Ectodermal cell (in vitro differentiated cells): Measurements from ENCODE around the gene SLC2A14.
"Not testable (repeated sequence)": the region's sequence is repeated elsewhere in the genome, so short reads cannot be mapped to it uniquely, and the experiment has no call there.

ENCODE experiments used
- H3K27ac ChIP-seq: 2 replicates; pipeline ENCODE4 v1.7.0; 2013; ENCODE audit warnings: mild to moderate bottlenecking, low read depth, low read length; ENCODE audit not compliant: insufficient read depth, poor library complexity, severe bottlenecking
- H3K27me3 ChIP-seq: 2 replicates; pipeline ENCODE4 v1.7.0; 2013; ENCODE audit warnings: mild to moderate bottlenecking, low read length; ENCODE audit not compliant: insufficient read depth, control insufficient read depth, poor library complexity, severe bottlenecking
- H3K36me3 ChIP-seq: one replicate; pipeline ENCODE4 v1.7.0; 2013; ENCODE audit warnings: low read length; ENCODE audit not compliant: control insufficient read depth, insufficient read depth
- H3K4me1 ChIP-seq: one replicate; pipeline ENCODE4 v1.7.0; 2013; ENCODE audit warnings: low read length; ENCODE audit not compliant: control insufficient read depth, insufficient read depth
- H3K4me3 ChIP-seq: 2 replicates; pipeline ENCODE4 v1.7.0; 2013; ENCODE audit warnings: low read depth, low read length, control low read depth; ENCODE audit not compliant: insufficient read depth
- H3K9me3 ChIP-seq: 2 replicates; pipeline ENCODE4 v1.7.0; 2013; ENCODE audit warnings: mild to moderate bottlenecking, low read length, moderate library complexity; ENCODE audit not compliant: control insufficient read depth
- WGBS, 2 experiments: methylation state at CpG; one replicate each; pipeline ENCODE4 v1.1.7; 2013; ENCODE audit warnings: missing lambda C conversion rate in 2 of 2; 5-methylcytosine and 5-hydroxymethylcytosine counted together

SLC2A14 gene

DNA sequence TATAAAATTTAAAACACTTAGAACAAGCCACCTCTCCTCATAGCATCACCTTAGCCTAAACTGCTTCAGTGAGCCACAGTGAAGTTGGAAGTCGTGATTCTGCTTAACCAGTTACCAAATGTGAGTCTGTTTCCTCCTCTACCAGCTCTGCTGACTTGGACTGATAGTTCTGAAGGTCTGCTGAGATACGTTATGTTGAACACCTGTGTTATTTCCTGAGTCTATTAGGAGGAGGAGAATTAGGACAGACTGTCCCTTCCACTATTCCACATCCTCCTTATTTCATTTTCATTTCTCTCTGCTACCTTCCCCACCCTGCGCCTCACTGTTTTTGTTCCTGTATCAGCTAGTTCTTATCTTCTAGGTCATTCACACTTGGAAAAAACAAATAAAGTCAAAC is 2.4 kb downstream of the SLC2A14 start:
- no peaks in the 10 kb centered on the region for H3K9me3 ChIP-seq
- WGBS, 2 experiments = 85 to 93% methylated on average over 2 to 3 of the region's 3 CpGs
- H3K27me3 ChIP-seq = no peaks in the 10 kb centered on the region
- no peak overlapping the region for H3K27ac ChIP-seq
- H3K36me3 ChIP-seq = no peaks in the 10 kb centered on the region
- H3K4me1 ChIP-seq = no peaks in the 10 kb centered on the region
- H3K4me3 ChIP-seq = no peak overlapping the region

GRCh38 chr12:7869137-7869536 is 3.6 kb downstream of the SLC2A14 start:
- Histone ChIP-seq H3K27me3 (no peaks in the 10 kb centered on the region), H3K4me3 (no peak overlapping the region), H3K4me1 (no peaks in the 10 kb centered on the region), H3K9me3 (no peaks in the 10 kb centered on the region), H3K36me3 (no peaks in the 10 kb centered on the region), H3K27ac (no peak overlapping the region)
- 96% methylated on average over 4 of the region's 4 CpGs for WGBS, 2 experiments

GRCh38 chr12:7868391-7868790 is 4.3 kb downstream of the SLC2A14 start:
- Histone ChIP-seq H3K4me1 (no peaks in the 10 kb centered on the region), H3K36me3 (no peaks in the 10 kb centered on the region), H3K9me3 (no peaks in the 10 kb centered on the region), H3K27me3 (no peaks in the 10 kb centered on the region), H3K4me3 (no peak overlapping the region), H3K27ac (no peak overlapping the region)
- 86 to 89% methylated on average over 3 of the region's 4 CpGs for WGBS, 2 experiments

- Histone ChIP-seq H3K4me1 (peaks cover 2% of the 10 kb centered on the region), H3K27ac (no peak overlapping the region), H3K4me3 (no peak overlapping the region), H3K9me3 (no peaks in the 10 kb centered on the region), H3K36me3 (no peaks in the 10 kb centered on the region), H3K27me3 (no peaks in the 10 kb centered on the region)
- WGBS, 2 experiments = 91% methylated on average over 11 to 12 of the region's 12 CpGs
These were observed 8.0 kb downstream of the SLC2A14 start for GRCh38 chr12:7864601-7865150.

DNA sequence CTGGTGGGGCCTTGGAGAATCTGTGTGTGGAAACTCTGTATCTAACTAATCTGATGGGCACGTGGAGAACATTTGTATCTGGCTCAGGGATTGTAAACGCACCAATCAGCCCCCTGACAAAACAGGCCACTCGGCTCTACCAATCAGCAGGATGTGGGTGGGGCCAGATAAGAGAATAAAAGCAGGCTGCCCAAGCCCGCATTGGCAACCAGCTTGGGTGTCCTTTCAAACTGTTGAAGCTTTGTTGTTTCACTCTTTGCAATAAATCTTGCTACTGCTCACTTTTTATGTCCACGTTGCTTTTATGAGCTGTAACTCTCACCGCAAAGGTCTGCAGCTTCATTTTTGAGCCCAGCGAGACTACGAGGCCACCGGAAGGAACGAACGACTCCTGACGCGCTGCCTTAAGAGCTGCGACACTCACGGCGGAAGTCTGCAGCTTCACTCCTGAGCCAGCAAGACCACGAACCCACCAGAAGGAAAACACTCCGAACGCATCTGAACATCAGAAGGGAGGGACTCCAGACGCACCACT is 9.8 kb downstream of the SLC2A14 start:
- 90 to 91% methylated on average over 20 of the region's 20 CpGs for WGBS, 2 experiments
- H3K9me3 ChIP-seq, H3K27me3 ChIP-seq, H3K4me1 ChIP-seq, H3K36me3 ChIP-seq, H3K27ac ChIP-seq, H3K4me3 ChIP-seq: not testable (repeated sequence)

DNA sequence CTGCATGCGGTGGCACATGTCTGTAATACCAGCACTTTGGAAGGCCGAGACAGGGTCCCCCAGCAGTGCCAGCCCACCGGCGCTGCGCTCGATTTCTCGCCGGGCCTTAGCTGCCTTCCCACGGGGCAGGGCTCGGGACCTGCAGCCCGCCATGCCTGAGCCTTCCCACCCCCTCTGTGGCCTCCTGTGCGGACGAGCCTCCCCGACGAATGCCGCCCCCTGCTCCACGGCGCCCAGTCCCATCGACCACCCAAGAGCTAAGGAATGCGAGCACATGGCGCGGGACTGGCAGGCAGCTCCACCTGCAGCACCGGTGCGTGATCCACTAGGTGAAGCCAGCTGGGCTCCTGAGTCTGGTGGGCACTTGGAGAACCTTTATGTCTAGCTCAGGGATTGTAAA is 10.4 kb downstream of the SLC2A14 start:
- not testable (repeated sequence) for H3K4me3 ChIP-seq, H3K4me1 ChIP-seq, H3K36me3 ChIP-seq, H3K27me3 ChIP-seq, H3K27ac ChIP-seq, H3K9me3 ChIP-seq
- WGBS, 2 experiments = 93 to 95% methylated on average over 24 of the region's 24 CpGs

DNA sequence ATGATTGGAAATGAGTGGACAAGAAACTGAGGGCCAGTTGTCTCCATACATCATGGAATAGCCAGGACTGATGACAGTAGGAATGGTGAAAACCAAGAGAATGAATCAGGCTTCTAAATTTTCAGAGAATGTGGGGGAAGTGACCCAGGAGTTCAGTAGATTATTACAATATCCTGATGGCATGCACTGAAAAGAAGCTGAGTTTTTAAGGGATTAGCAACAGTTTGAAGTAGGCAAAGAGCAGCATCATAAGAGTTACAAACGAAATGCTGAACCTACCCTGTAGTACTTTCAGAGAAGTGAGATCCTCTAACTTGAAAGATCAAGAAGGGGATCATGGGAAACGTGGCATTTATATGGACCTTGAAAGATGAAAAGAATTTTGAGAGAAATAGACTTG is 13.2 kb downstream of the SLC2A14 start:
- WGBS, 2 experiments = 39 to 46% methylated on average over 2 of the region's 2 CpGs
- H3K4me3 ChIP-seq = no peak overlapping the region
- no peak overlapping the region for H3K27ac ChIP-seq

GRCh38 chr12:7857971-7858370 is 14.7 kb downstream of the SLC2A14 start:
- no peaks in the 10 kb centered on the region for H3K27me3 ChIP-seq
- H3K9me3 ChIP-seq = no peaks in the 10 kb centered on the region
- no peaks in the 10 kb centered on the region for H3K36me3 ChIP-seq
- no peak overlapping the region for H3K27ac ChIP-seq
- H3K4me3 ChIP-seq = no peak overlapping the region
- H3K4me1 ChIP-seq = peaks cover 7% of the 10 kb centered on the region
- WGBS, 2 experiments = 92 to 93% methylated on average over 2 to 3 of the region's 3 CpGs

More for the DNA sequence above, 13.2 kb downstream of the SLC2A14 start:
- Histone ChIP-seq H3K36me3 (no peaks in the 10 kb centered on the region), H3K27me3 (no peaks in the 10 kb centered on the region), H3K4me1 (peaks cover 7% of the 10 kb centered on the region), H3K9me3 (no peaks in the 10 kb centered on the region)

DNA sequence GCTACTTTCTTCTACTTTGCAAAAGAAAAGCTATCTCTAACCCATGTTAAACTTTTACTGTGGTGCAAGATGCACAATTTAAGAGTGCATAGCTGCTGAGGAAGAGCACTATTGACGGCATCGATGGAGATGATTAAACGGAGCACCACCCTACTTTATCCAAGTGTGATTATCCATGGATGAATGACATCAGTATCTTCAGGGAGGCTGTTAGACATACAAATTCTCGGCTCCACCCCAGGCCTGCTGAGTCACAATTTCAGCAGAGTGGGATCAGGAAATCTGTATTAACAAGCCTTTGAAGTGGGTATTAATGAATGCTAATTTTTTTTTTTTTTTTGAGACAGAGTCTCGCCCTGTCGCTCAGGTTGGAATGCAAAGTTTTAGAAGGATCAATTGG is 16.2 kb downstream of the SLC2A14 start:
- Histone ChIP-seq H3K36me3 (no peaks in the 10 kb centered on the region), H3K4me3 (no peak overlapping the region), H3K9me3 (no peaks in the 10 kb centered on the region), H3K27ac (no peak overlapping the region), H3K27me3 (no peaks in the 10 kb centered on the region), H3K4me1 (peaks cover 14% of the 10 kb centered on the region)
- 86 to 92% methylated on average over 6 of the region's 6 CpGs for WGBS, 2 experiments

DNA sequence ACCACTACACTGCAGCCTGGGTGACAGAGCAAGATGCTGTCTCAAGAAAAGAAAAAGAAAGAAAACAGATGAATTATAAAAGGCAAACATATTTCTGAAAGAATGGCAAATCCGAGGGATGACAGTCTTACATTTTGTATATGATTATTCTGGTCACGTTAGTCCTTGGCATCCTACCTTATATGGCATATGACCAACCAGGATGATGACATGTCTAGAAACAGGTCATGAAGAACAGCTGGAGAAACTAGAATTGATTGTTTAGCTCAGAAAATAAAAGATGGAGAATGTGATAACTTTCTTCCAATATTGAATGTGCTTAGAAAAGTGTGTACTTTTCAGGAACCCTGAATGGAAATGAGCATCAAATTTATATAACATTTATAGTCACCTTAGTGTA is 19.2 kb downstream of the SLC2A14 start:
- no peaks in the 10 kb centered on the region for H3K9me3 ChIP-seq
- no peaks in the 10 kb centered on the region for H3K27me3 ChIP-seq
- H3K4me3 ChIP-seq = no peak overlapping the region
- H3K27ac ChIP-seq = no peak overlapping the region
- 89 to 91% methylated on average over 2 of the region's 2 CpGs for WGBS, 2 experiments
- no peaks in the 10 kb centered on the region for H3K36me3 ChIP-seq
- H3K4me1 ChIP-seq = peaks cover 16% of the 10 kb centered on the region

DNA sequence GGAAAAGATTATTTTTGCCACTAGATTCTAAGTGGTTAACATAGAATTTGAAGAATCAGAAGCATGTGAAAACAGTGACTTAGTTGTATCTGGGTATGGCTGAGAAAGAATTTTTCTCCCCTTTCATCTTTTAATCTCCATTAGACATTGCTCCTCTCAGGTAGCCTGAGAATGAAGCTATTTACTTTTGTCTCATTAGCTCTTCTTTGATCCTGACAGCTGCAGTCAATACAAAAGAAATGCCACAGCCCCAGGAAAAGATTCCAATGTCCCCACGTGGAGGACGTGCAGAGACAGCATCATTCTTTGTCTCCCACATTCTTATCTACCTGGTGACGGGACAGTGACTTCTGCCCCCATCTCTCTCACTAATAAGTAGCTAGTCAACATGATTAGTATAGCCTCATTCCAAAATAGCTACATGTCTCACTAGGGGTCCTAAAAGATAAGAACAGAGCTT is 21.1 kb downstream of the SLC2A14 start:
- peak overlapping the region; percentile 6 for H3K27ac ChIP-seq
- not testable (repeated sequence) for H3K36me3 ChIP-seq, H3K4me3 ChIP-seq, H3K9me3 ChIP-seq, H3K27me3 ChIP-seq
- peaks cover 20% of the 10 kb centered on the region for H3K4me1 ChIP-seq
- 0 to 6% methylated on average over 3 of the region's 3 CpGs for WGBS, 2 experiments
